HG03039 (cell line): Measurements from ENCODE around the gene TSPYL1.
"Not testable (repeated sequence)": the region's sequence is repeated elsewhere in the genome, so short reads cannot be mapped to it uniquely, and the experiment has no call there.

ENCODE experiments used
- ATAC-seq: cut with Tn5 transposase; IDR thresholded peaks from one replicate; pipeline ENCODE4 v1.9.1; 2021; ENCODE audit warnings: mild to moderate bottlenecking, moderate library complexity; ENCODE audit not compliant: unreplicated experiment

Gene TSPYL1

GRCh38 chr6:116298973-116299372 is 19.2 kb upstream of the TSPYL1 start:
- ATAC-seq = no peak

DNA sequence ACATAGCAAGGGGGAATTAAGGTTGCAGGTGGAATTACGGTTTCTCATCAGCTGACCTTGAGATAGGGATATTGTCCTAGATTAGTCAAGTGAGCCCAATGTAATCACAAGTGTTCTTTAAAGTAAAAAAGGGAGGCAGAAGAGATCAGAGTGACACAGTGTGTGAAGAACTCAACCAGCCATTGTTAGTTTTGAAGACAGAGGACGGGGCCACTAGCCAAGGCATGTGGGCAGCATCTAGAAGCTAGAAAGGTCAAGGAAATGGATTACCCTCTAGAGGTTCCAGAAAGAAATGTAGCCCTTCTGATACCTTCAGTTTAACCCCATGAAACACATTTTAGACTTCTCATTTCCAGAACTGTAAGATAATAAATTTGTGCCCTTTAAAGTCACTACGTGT is 18.5 kb upstream of the TSPYL1 start:
- no peak for ATAC-seq

GRCh38 chr6:116292553-116292952 is 12.8 kb upstream of the TSPYL1 start:
- ATAC-seq = no peak

- ATAC-seq = no peak
These were observed 12.1 kb upstream of the TSPYL1 start for GRCh38 chr6:116291701-116292396.

- no peak for ATAC-seq
These were observed 11.1 kb upstream of the TSPYL1 start for GRCh38 chr6:116290799-116291198.

DNA sequence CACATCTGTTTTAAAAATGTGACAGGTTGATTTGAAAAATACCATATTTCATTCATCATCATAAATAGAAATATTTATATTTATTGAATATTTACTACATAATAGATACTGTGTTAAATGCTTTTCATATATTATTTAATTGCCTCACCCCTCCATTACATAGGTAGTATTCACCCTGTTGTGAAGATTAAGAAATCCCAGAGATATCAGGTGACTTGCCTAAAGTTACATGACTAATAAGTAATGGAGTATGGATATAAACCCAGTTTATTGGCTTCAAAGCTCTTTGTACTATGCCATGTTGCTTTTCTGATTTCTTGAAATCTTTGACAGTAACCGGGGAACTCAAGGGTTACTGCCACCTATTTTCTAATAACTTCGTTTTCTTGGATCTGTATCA is 10.1 kb upstream of the TSPYL1 start:
- ATAC-seq = no peak

DNA sequence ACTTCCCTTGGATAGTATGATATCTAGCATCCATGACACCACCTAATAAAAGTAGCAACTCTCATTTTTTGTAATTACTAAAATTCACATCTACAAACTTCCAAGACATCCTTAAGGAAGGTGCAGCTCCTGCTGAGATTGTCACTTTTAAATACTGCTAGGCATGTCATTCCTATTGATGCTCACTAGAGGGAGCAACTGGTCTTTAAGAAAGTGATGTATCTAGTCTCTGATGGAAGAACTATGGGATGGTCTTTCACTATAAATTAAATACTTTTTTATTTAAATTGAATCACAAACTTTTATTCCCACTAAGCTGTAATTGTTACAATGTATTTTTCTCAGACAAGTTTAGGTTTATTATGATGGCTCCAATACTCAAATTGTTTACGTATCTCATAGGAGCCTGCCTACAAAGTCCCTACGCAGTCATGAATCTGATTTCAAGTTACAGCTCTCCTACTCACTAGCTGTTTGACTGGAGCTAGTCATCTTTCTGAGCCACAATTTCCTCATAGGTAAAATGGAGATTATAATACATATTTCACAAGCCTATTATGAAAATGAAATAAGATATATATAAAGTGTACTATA is 8.1 kb upstream of the TSPYL1 start:
- no peak for ATAC-seq

GRCh38 chr6:116286773-116287358 is 7.1 kb upstream of the TSPYL1 start:
- ATAC-seq = no peak

- ATAC-seq = not testable (repeated sequence)
These were observed 5.3 kb upstream of the TSPYL1 start for GRCh38 chr6:116284984-116285383.

DNA sequence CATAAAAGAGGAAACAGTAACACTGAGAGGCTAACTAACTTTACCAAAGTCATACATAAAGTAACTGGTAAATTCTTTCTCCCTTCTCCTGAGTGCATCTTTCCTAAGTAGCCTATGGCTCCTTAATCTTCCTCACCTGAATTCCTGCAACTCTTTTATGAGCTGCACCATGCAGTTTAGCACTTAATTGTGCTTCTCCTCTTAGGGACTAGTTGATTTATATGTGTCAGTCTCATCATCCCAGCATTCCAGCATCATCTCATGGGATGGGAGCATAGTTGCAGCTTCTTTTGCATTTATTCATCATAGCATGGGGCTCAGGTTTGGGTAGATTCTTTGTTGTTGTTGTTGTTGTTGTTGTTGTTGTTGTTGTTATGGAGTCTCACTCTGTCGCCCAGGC is 3.5 kb upstream of the TSPYL1 start:
- no peak for ATAC-seq

- no peak for ATAC-seq
These were observed 3.0 kb upstream of the TSPYL1 start for GRCh38 chr6:116282698-116283097.

DNA sequence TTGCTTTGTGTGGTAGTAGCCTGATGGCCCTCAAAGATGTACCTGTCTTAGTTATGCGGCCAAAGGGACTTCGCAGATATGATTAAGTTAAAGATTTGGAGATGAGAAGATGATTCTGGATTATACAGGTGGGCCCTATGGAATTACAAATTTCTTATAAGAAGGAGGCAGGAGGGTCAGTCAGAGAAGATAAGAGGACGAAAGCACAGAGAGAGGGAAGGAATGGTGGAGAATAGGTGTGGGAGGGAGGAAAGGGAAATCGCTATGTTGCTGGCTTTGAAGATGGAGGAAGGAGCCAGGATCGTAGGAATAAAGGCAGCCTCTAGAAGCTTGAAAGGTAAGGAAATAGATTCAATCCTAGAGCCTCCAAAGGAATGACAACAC is 1.2 kb upstream of the TSPYL1 start:
- no peak for ATAC-seq

DNA sequence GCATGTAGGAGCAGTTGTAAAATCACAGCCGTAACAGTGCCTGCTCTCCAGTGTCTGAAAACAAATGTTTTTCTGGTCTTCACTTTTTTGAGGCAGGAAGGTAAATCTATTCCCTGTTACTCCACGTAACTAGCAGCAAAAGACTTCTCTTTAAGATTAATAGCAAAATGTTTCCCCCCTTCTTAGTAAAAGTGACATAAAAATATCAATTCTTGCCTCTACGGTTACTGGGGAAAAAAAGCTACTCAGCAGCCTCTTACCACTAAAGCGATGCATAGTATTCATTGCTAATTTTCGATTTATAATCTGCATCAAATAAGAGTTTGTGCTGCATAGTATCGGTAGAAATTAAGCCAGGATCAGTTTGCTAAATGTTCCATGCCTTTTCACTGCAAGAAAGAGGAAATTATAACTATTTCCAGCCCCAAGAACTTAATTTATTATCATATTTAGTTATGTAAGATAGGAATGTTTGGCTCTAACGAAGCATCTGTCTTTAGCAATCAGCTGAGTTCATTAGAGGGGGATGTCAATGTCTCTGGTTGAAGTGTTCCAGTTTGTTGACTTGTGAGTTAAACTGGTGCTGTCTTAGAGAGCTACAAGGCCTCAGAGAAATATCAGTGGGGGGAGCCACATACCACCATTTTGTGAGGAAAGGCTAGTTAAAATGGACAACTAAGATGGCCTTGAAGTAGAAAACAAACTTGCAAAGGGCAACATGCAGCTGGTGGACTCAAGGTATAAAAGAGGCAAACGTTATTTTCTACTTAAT is 617 bp upstream of the TSPYL1 start:
- no peak for ATAC-seq

DNA sequence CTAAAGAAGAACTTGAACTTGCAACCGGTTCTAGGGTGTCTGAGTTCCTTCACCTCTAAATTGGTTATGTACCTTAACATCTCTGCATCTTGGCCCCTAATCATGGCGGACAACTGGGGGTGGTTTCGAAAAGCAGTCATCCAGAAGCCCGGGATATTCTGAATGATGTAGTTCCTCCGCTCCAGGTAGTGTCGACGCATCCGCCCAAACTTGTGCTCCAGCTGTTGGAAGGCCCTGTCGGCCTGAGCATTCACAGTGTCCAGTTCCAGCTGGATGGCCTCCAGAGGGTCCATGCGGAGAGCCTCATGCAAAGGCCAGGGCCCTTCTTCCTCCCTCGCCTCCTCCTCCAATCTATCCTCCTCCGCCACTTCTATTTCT is 887 bp downstream of the TSPYL1 start:
- peak; percentile 1 for ATAC-seq

DNA sequence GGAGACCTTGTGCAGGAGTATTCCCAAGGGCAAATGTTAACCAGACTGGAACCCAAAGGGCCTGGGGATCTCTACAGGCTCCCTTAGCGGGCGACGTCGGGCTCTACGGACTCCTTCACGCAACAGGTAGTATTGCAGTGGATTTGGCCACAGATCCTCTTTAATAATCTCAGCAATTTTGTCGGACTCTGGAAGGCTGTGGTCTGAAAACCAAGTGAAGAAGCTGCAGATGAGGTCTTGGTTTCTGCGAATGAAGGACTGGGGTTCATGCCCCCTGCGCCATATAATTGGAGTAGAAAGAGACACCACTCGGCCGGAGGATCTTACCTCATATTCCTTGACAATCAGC is 1.3 kb downstream of the TSPYL1 start:
- ATAC-seq = no peak

DNA sequence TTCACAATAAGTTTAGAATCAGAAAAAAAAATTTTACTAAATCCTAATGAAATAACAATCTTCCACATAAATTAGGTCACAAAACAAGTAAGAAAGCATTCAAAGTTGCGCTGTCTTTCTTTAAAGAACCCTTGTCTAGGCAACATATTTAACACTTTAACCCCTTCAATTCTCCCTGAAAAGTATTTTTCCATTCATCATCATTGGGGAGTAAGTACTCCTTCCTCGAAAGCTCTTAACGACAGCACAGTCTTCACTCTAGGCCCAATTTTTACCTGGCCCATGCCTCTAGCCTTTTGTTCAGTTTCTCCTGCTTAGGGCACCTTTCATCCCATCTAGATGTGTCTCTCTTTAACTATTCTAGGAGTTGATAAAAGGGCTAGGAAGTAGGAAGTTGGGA is 2.6 kb downstream of the TSPYL1 start:
- no peak for ATAC-seq

DNA sequence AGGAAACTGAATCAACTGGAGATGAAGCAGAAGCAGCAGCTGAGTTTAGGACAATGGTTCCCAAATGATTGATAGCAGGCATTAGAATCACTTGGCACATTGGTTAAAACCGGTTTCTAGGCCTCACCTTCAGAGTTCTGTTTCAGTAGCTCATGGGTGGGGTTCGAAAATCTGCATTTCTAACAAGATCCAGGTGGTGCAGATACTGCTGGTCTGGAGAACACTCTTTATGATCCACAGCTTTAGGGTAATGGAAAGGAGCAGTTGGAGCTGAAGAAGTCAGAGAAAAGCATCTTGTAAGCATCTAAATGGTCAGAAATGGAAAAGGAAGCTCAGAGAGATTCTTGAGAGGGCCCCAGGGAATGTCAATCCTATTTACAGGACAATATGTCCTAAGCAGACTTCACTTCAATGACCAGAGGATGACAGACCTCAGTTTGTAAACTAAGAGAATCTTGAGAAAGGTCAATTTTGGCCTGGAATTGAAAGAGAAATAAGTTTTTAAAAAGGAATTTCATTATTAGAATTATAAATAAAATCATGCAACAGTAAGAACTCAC is 8.5 kb downstream of the TSPYL1 start:
- ATAC-seq = no peak

GRCh38 chr6:116268589-116269293 is 11.0 kb downstream of the TSPYL1 start:
- peak; percentile 78 for ATAC-seq

GRCh38 chr6:116267836-116268588 is 11.7 kb downstream of the TSPYL1 start:
- ATAC-seq = no peak

DNA sequence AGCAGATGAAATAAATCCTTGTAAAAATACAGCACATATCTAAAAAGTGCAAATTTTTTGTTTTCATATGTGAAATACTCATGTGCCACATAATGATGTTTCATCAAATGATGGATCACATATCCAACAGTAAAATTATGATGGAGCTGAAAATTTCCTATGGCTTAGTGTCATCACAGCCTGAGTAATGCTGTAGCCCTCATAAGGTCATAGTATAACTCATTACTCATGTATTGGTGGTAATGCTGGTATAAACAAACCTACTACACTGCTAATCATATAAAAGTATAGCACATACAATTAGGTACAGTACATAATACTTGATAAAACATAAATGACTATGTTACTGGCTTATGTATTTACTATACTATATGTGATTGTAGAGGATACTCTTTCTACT is 12.9 kb downstream of the TSPYL1 start:
- ATAC-seq = no peak
